HUES64 (cell line): Measurements from ENCODE around the gene FBXW7.

Experiments used
- H3K27ac ChIP-seq: 2 replicates; pipeline ENCODE4 v1.7.0; 2013; ENCODE audit warnings: low read depth, low read length, inconsistent platforms
- H3K27me3 ChIP-seq: 2 replicates; pipeline ENCODE4 v1.6.1; 2013; ENCODE audit warnings: mild to moderate bottlenecking, low read length; ENCODE audit not compliant: insufficient read depth
- H3K36me3 ChIP-seq: 2 replicates; pipeline ENCODE4 v1.6.1; 2013; ENCODE audit warnings: mild to moderate bottlenecking, low read length; ENCODE audit not compliant: insufficient read depth
- H3K4me1 ChIP-seq: 2 replicates; pipeline ENCODE4 v1.6.1; 2013; ENCODE audit warnings: mild to moderate bottlenecking, low read length, moderate library complexity; ENCODE audit not compliant: insufficient read depth
- H3K4me3 ChIP-seq: 2 replicates; pipeline ENCODE4 v1.5.1; 2013; ENCODE audit warnings: mild to moderate bottlenecking, low read length, moderate library complexity
- H3K9ac ChIP-seq: 2 replicates; pipeline ENCODE4 v1.6.1; 2013; ENCODE audit warnings: mild to moderate bottlenecking, low read depth, low read length
- H3K9me3 ChIP-seq: 2 replicates; pipeline ENCODE4 v1.6.1; 2013; ENCODE audit warnings: low read depth, low read length; ENCODE audit not compliant: insufficient read depth
- WGBS: fragments of 150-250, 120-280 bp; methylation state at CpG from one replicate; pipeline ENCODE4 v1.1.7; 2013; ENCODE audit warnings: missing lambda C conversion rate; 5-methylcytosine and 5-hydroxymethylcytosine counted together

Gene FBXW7

DNA sequence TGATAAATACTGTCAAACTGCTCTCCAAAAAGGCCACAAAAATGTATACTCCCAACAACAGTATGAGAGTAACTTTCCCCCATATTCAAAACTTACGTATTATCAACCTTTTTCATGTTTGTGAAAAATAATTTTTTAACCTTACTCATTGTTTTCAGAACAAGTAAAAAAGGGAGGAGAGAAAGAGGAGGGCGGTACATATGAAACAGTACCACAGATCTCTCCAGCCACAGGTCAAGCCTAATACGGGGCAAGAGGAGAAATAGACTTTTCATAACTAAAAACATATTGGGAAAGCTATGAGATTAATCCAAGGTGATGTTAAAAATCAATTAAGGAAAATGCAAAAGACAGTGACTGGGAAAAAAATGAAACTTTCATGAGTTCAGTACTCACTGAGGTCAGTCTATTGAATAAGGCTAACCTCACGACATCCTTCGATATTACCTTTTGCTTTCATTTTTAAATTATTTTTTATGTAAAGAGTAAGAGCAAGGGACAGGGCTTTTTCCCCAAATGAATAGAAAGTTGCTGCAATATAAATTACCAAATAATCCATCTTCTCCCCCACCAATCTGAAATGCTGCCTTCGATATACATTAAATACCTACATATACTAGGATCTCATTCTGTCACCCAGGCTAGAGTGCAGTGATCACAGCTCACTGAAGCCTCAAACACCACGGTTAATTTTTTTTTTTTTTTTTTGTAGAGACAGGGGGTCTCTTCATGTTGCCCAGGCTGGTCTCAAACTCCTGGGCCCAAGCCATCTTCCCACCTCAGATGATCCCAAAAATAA is 25.3 kb downstream of the FBXW7 start:
- 87% methylated on average over 2 of the region's 7 CpGs for WGBS
- Histone ChIP-seq H3K27me3 (no peaks in the 10 kb centered on the region), H3K4me3 (no peak overlapping the region), H3K4me1 (peaks cover 23% of the 10 kb centered on the region; the same call in 1 of the 2 replicates), H3K27ac (no peak overlapping the region), H3K9me3 (no peaks in the 10 kb centered on the region), H3K36me3 (no peaks in the 10 kb centered on the region), H3K9ac (no peak overlapping the region)

GRCh38 chr4:152509595-152510225 is 26.2 kb downstream of the FBXW7 start:
- H3K9ac ChIP-seq: no peak overlapping the region
- WGBS: 80% methylated on average over 2 of the region's 3 CpGs
- H3K27me3 ChIP-seq: no peaks in the 10 kb centered on the region
- peaks cover 22% of the 10 kb centered on the region; the same call in 1 of the 2 replicates for H3K4me1 ChIP-seq
- no peaks in the 10 kb centered on the region for H3K36me3 ChIP-seq
- H3K27ac ChIP-seq: no peak overlapping the region
- H3K4me3 ChIP-seq: no peak overlapping the region
- no peaks in the 10 kb centered on the region for H3K9me3 ChIP-seq

GRCh38 chr4:152508818-152509217 is 27.1 kb downstream of the FBXW7 start:
- no peaks in the 10 kb centered on the region for H3K36me3 ChIP-seq
- no peak overlapping the region for H3K27ac ChIP-seq
- H3K9ac ChIP-seq: no peak overlapping the region
- no peaks in the 10 kb centered on the region for H3K9me3 ChIP-seq
- WGBS: 93% methylated on average over 2 of the region's 2 CpGs
- no peak overlapping the region for H3K4me3 ChIP-seq
- no peaks in the 10 kb centered on the region for H3K27me3 ChIP-seq
- peaks cover 13% of the 10 kb centered on the region; the same call in 1 of the 2 replicates for H3K4me1 ChIP-seq

- no peaks in the 10 kb centered on the region for H3K9me3 ChIP-seq
- WGBS: 91% methylated on average over 4 of the region's 4 CpGs
These were observed 27.5 kb downstream of the FBXW7 start for GRCh38 chr4:152508386-152508785.

GRCh38 chr4:152503653-152504290 is 32.1 kb downstream of the FBXW7 start:
- Histone ChIP-seq H3K9me3 (no peaks in the 10 kb centered on the region), H3K9ac (no peak overlapping the region), H3K4me3 (no peak overlapping the region), H3K27ac (no peak overlapping the region), H3K4me1 (0 out of 2 replicates have a peak, but pooled peaks cover 8% of the 10 kb centered on the region), H3K36me3 (no peaks in the 10 kb centered on the region), H3K27me3 (no peaks in the 10 kb centered on the region)

More at GRCh38 chr4:152508386-152508785, 27.5 kb downstream of the FBXW7 start:
- Histone ChIP-seq H3K9ac (no peak overlapping the region), H3K4me1 (peaks cover 9% of the 10 kb centered on the region; the same call in 1 of the 2 replicates), H3K4me3 (no peak overlapping the region), H3K36me3 (no peaks in the 10 kb centered on the region), H3K27me3 (no peaks in the 10 kb centered on the region), H3K27ac (no peak overlapping the region)

DNA sequence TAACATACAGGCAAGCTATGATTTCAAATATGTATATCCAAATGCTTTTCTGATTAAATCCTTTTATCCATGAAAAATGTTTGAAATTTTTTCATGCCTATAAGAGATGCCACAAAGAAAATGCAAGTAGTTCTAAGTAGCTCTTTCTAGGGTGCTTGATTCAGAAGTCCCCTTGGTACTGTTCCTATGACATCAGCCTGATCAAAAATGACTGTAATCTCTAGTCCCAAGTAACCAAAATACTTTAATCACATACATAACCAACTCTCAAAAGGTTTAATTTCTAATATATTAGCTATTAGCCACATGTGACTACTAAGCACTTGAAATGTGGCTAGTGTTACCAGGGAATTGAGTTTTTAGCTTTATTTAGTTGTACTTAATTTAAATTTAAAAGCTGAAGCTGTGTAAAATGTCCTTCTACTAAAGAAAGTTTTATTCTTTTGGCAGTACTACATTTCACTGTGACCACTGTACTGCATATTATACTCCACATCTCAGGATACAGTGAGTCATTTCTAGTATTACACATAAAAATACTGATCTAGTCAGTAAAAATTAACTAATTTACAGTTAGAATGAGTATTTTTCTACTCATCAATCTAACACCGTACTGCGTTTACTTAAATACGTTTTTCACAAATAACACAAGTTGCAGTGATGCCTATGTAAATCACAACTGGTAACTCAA is 33.9 kb downstream of the FBXW7 start:
- H3K27ac ChIP-seq: no peak overlapping the region
- no peak overlapping the region for H3K4me3 ChIP-seq
- WGBS: 97% methylated on average over 3 of the region's 3 CpGs
- no peaks in the 10 kb centered on the region for H3K9me3 ChIP-seq
- no peaks in the 10 kb centered on the region for H3K36me3 ChIP-seq
- H3K27me3 ChIP-seq: no peaks in the 10 kb centered on the region
- H3K4me1 ChIP-seq: 0 out of 2 replicates have a peak, but pooled peaks cover 5% of the 10 kb centered on the region
- H3K9ac ChIP-seq: no peak overlapping the region

DNA sequence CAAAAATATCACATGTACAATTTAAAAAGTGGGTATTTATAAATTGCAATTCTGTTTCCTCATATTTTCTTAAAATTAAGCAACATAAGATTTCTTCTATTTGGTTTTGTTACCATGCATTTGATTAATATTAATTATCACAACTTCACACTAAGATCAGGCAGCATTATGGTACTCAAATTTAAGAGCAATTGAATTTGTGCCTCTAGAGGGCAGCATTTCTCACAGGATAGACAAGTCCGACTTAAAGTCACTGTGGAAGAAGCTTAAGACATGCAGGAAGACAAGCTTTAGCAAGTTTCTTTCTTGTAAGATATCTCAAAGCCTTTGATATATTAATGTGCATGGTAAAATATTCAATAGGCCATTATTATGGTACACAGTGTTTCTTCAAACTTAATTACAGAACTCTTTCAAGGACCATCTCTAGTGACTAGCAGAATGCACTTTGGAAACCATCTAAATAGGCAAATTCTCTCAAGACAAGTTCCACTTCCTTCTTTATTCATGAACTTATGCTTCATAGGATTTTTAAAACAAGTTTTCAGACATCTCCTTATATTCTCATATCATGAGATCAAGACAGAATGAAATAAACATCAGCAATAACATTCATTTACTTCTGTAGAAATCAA is 35.0 kb downstream of the FBXW7 start:
- no peak overlapping the region for H3K27ac ChIP-seq
- no peak overlapping the region for H3K9ac ChIP-seq
- 4% methylated on average over 1 of the region's 1 CpG for WGBS
- H3K4me1 ChIP-seq: 0 out of 2 replicates have a peak, but pooled peaks cover 5% of the 10 kb centered on the region
- H3K36me3 ChIP-seq: no peaks in the 10 kb centered on the region
- no peak overlapping the region for H3K4me3 ChIP-seq
- H3K9me3 ChIP-seq: no peaks in the 10 kb centered on the region
- H3K27me3 ChIP-seq: no peaks in the 10 kb centered on the region

- H3K4me3 ChIP-seq: no peak overlapping the region
- WGBS: 93% methylated on average over 2 of the region's 2 CpGs
- no peak overlapping the region for H3K27ac ChIP-seq
- no peaks in the 10 kb centered on the region for H3K36me3 ChIP-seq
- 0 out of 2 replicates have a peak, but pooled peaks cover 5% of the 10 kb centered on the region for H3K4me1 ChIP-seq
- H3K9me3 ChIP-seq: no peaks in the 10 kb centered on the region
- H3K9ac ChIP-seq: no peak overlapping the region
- no peaks in the 10 kb centered on the region for H3K27me3 ChIP-seq
These were observed 35.6 kb downstream of the FBXW7 start for GRCh38 chr4:152500275-152500674.

DNA sequence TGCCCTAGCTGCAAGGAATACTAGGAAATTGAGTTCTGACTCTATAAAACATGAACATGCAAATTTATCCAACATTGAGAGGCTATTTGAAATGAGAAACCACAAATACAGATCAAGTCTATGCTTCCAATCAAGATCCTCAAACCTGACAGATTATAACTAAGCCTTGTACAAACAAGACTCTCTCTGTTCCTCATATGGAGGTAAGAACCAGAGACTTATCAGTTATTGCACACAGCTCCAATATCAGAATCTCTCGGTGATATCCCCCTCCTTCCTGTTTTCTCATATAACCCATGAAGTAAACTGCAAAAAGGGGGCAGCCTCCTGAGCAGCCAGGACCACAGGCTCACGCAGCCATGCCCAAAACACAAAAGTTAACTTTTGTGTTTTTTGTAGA is 36.5 kb downstream of the FBXW7 start:
- H3K4me3 ChIP-seq: no peak overlapping the region
- H3K4me1 ChIP-seq: 0 out of 2 replicates have a peak, but pooled peaks cover 5% of the 10 kb centered on the region
- 91% methylated on average over 2 of the region's 2 CpGs for WGBS

GRCh38 chr4:152494020-152494419 is 41.9 kb downstream of the FBXW7 start:
- WGBS: over 99% methylated on average over 3 of the region's 3 CpGs
- no peaks in the 10 kb centered on the region for H3K4me1 ChIP-seq
- no peaks in the 10 kb centered on the region for H3K9me3 ChIP-seq
- no peak overlapping the region for H3K4me3 ChIP-seq
- H3K36me3 ChIP-seq: no peaks in the 10 kb centered on the region
- H3K27ac ChIP-seq: no peak overlapping the region
- H3K9ac ChIP-seq: no peak overlapping the region
- no peaks in the 10 kb centered on the region for H3K27me3 ChIP-seq

More for the DNA sequence above, 36.5 kb downstream of the FBXW7 start:
- Histone ChIP-seq H3K9me3 (no peaks in the 10 kb centered on the region), H3K36me3 (no peaks in the 10 kb centered on the region), H3K27ac (no peak overlapping the region), H3K9ac (no peak overlapping the region), H3K27me3 (no peaks in the 10 kb centered on the region)
